ENCODE data around the gene TMEM259.

The TMEM259 gene

GRCh38 chr19:1054102-1055027, 33.4 kb upstream of the TMEM259 start:
- no peak overlapping the region for H3K4me3 ChIP-seq (ENCODE audit: low read depth, low read length)
- no peak for TF ChIP-seq CTCF (IDR thresholded peaks at IDR 0.05; ENCODE audit: control insufficient read depth, extremely low read depth, insufficient read depth)

GRCh38 chr19:1053176-1054101, 32.5 kb upstream of the TMEM259 start:
- no peak for TF ChIP-seq CTCF (IDR thresholded peaks at IDR 0.05; ENCODE audit: control insufficient read depth, extremely low read depth, insufficient read depth)
- no peak for DNase-seq (ENCODE audit: low read depth)
- H3K4me3 ChIP-seq (ENCODE audit: low read depth, low read length) = no peak overlapping the region

More at GRCh38 chr19:1054102-1055027, 33.4 kb upstream of the TMEM259 start:
- no peak for DNase-seq (ENCODE audit: low read depth)

- H3K4me3 ChIP-seq (ENCODE audit: low read depth, low read length) = no peak overlapping the region
- DNase-seq (ENCODE audit: low read depth) = no peak
- no peak for TF ChIP-seq CTCF (IDR thresholded peaks at IDR 0.05; ENCODE audit: control insufficient read depth, extremely low read depth, insufficient read depth)
Observed at GRCh38 chr19:1052349-1052975, 31.5 kb upstream of the TMEM259 start.

- no peak for TF ChIP-seq CTCF (IDR thresholded peaks at IDR 0.05; ENCODE audit: control insufficient read depth, extremely low read depth, insufficient read depth)
Observed at GRCh38 chr19:1051791-1052190, 30.9 kb upstream of the TMEM259 start.

GRCh38 chr19:1050989-1051788, 30.3 kb upstream of the TMEM259 start:
- no peak for TF ChIP-seq CTCF (IDR thresholded peaks at IDR 0.05; ENCODE audit: control insufficient read depth, extremely low read depth, insufficient read depth)
- no peak overlapping the region for H3K4me3 ChIP-seq (ENCODE audit: low read depth, low read length)
- DNase-seq (ENCODE audit: low read depth) = no peak

More at GRCh38 chr19:1051791-1052190, 30.9 kb upstream of the TMEM259 start:
- DNase-seq (ENCODE audit: low read depth) = no peak
- H3K4me3 ChIP-seq (ENCODE audit: low read depth, low read length) = no peak overlapping the region

GRCh38 chr19:1049800-1050199, 28.9 kb upstream of the TMEM259 start:
- H3K4me3 ChIP-seq (ENCODE audit: low read depth, low read length) = no peak overlapping the region
- no peak for TF ChIP-seq CTCF (IDR thresholded peaks at IDR 0.05; ENCODE audit: control insufficient read depth, extremely low read depth, insufficient read depth)
- DNase-seq (ENCODE audit: low read depth) = no peak

All from LNCaP clone FGC (cell line).